UCSD-AML1 (cell line): Measurements from ENCODE around the gene ZNF738.
"Not testable (repeated sequence)": the region's sequence is repeated elsewhere in the genome, so short reads cannot be mapped to it uniquely, and the experiment has no call there.

Experiments
- DNase-seq: peaks from one replicate; lab custom pipeline; 2025; ENCODE audit not compliant: unreplicated experiment; lab: John Stamatoyannopoulos, UW

ZNF738 gene

DNA sequence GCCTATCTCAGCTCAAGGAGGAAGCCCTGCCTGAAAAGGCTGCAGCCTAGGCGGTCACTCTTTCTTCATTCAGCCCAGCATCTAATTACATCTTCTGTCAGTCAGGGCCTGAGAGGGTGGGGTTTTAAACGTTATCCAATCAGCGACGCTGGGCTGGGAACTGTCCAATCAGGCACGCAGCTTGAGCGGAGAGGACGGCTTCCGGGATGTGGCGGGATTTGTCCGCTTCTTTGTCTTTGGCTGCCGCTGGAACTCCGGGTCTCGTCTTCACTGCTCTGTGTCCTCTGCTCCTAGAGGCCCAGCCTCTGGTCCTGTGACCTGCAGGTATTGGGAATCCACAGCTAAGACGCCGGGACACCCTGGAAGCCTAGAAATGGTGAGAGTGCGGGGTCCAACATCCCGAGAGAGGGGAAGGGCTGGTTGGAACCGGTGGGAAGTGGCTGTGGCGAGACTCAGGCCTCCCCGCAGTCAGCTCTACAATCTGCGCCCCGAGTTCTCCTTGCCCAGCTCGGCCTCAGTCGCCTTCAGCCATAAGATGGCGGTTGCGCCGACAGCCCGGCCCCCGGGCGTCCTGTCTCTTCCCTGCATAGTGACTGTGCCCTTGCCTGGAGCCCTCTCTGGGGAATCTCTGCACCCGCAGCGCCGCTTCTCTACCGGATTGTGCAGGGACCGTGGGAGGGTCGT lies at the start of gene ZNF738:
ZNF738 (plus strand) TSS at position 233 of the 684 bp plus-strand sequence; CDS start at position 374, 141 bp downstream.
- peak; percentile 80 for DNase-seq

DNA sequence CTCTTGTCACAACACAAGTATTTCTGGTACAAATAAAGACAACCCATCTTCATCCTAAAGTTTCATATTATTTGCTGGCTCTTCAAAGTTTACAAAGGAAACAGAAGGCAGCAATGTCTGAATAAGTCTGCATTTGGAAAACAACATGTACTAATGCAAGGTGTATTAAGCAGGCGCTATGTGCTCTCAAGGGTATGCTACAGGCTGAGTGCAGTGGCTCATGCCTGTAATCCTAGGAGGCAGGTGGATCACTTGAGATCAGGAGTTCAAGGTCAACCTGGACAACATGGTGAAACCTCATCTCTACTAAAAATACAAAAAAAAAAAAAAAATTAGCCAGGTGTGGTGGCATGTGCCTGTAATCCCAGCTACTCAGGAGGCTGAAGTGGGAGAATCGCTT lies 46.0 kb upstream of the ZNF738 start:
- not testable (repeated sequence) for DNase-seq

DNA sequence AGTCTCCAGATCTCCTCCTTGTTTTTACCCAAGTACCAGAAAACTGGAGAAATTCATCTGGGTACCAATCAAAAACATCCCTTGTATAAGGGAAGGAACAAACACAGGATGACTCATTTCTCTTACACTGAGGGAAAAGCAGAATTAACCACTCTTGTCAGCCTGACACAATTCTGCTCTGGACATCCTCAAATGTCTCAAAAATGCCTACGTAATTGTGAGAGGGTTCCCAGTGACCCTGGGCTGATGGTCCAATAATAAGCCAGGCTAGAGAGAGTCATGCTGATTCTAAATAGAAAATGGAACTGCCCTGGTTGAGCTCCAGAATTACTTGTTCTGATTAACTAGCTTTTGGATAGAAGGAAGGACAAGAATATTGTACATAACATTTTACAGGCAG lies 44.1 kb upstream of the ZNF738 start:
- DNase-seq: no peak

DNA sequence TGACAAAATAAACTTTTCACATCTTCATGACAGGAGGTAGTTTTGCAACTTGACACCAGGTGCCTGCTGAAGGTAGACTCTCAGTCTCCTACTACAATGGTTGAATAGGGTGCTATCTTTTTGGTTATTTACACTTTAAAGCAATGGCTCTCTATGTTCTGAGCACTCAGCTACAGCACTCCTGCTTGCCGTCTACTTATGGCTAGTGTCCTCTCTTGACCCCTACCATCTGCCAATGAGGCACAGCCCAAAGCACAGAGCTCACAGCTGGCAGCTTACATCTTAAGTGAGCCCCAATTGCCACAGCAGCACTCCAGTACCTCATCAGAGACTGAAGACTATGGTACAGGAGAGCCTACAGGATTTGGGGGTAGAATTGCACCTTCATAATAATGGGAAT lies 41.0 kb upstream of the ZNF738 start:
- no peak for DNase-seq

DNA sequence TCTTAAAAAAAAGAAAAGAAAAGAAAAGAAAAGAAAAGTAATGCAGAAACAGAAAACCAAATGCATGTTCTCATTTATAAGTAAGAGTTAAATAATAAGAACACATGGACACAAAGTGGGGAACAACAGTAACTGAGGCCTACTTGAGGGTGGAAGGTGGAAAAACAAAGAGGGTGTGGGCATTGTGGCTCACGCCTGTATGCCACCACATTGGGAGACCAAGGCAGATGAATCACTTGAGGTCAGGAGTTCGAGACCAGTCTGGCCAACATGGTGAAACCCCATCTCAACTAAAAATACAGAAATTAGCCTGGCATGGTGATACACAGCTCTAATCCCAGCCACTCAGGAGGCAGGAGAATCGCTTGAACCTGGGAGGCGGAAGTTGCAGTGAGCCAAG lies 37.7 kb upstream of the ZNF738 start:
- no peak for DNase-seq

DNA sequence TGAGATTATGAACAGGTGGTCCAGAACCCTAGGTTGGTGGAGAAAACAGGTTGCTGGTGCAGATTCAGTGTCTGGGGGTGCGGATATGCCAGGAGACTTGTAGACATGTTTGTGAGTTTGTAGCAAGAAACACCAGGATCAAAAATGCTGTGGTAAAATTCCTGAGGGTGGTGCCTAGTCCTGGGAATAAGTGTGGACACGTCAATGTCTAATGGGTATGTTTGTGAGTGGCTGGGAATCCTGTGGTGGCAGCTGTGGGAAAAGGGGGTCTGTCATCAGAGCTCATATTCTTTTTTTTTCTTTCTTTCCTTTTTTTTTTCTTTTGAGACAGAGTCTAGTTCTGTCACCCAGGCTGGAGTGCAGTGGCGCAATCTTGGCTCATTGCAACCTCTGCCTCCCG lies 36.8 kb upstream of the ZNF738 start:
- DNase-seq: no peak

DNA sequence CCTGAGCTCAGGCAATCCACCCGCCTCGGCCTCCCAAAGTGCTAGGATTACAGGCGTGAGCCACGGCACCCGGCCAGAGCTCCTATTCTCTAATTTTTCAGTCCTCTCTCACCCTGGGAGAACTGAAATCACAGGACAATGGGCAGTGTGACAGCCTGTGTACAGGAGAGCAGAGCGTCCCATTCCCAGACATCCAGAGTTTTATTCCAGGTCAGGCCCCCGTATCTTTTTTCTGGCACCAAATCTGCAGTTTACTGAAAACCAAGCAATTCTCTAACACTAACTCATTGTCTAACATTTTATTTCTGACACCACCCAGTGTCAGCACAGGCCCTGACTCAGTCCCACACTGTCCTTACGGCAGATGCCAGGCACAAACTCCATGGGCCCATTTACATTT lies 36.3 kb upstream of the ZNF738 start:
- DNase-seq: no peak

DNA sequence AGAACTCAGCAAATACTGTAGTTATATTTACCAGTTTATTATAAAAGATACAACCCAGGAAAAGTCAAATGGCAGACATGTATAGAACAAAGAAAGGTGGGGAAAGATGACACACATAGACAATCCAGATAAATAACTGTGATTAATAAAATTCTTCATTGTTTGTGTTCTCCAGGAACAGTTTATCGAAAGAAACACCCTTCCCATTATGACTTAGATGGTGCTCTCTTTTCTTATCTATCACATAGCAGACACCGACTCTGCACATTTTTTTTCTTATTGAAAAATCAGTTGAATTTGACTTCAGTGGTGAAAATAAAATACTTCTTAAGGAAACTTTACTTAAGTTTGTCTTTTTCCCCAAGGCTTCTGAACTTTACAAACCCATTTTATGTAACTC lies 35.8 kb upstream of the ZNF738 start:
- DNase-seq: no peak

DNA sequence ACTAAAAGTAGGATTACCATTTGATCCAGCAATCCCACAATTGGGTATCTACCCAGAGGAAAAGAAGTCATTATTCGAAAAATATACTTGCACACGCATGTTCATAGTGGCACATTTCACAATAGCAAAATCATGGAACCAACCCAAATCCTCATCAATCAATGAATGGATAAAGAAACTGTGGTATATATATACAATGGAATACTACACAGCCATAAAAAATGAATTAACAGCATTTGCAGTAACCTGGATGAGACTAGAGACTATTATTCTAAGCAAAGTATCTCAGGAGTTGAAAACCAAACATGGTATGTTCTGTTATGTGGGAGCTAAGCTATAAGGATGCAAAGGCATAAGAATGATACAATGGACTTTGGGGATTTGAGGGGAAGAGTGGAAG lies 32.6 kb upstream of the ZNF738 start:
- DNase-seq: no peak

DNA sequence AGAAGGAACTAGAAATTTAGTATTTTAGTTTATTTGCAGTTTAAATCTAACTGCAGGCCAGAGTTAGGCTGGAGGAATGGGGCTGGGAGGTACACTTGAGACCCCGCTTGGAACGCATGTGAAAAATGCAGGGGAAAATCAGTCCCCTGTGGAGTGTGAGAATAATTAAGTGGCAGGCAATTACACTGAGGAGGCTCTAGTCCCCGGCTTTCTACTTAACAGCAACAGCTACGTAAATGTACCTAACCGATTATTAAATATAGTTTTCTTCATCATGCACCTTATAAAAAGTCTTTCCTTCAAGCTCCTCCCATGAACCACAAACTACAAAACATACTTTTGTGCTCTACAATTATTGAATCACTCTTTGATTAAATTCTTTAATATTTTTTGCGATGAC lies 30.4 kb upstream of the ZNF738 start:
- no peak for DNase-seq

DNA sequence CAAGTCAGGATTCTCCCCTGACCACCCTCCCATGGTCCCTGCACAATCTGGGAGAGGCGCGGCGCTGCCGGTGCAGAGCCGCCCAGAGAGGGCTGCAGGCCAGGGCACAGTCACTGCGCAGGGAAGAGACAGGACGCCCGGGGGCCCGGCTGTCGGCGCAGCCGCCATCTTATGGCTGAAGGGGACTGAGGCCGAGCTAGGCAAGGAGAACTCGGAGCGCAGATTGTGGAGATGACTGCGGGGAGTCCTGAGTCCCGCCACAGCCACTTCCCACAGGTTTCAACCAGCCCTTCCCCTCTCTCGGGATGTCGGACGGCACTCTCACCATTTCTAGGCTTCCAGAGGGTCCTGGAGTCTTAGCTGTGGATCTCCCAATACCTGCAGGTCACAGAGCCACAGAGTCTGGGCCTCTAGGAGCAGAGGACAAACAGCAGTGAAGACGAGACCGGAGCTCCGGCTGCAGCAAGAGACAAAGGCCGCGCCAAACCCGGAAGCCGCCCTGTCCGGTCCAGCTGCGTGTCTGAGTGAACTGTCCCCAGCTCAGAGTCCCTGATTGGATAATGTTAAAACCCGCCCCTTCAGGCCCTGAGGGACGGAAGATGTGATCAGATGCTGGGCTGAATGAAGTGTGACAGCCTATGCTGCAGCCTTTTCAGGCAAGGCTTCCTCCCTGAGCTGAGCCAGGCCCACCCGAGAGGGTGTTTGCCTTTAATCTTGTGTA lies 29.8 kb upstream of the ZNF738 start, which contains the start of gene ZNF708:
ZNF708 (minus strand) TSS at position 526 of the 721 bp plus-strand sequence; CDS start at position 328, 198 bp downstream.
- DNase-seq: peak; percentile 85

DNA sequence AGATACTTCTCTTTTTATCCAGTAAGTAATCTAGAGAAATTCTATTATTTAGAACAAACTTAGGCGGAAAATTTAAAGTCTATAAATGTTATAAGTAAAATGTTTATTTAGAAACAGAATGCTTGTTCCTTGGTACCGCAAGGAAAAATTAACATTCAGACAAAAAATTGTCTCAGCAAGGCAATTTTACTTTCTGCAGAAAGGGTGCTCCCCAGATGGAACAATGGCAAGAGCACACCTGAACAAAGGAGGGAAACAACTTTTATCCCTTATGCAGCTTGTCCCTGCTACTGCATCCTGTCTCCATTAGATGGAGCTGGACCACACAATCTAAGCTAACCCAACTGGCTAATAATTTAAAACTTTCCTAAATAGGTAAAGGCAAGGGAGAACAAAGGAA lies 23.1 kb upstream of the ZNF738 start:
- no peak for DNase-seq

DNA sequence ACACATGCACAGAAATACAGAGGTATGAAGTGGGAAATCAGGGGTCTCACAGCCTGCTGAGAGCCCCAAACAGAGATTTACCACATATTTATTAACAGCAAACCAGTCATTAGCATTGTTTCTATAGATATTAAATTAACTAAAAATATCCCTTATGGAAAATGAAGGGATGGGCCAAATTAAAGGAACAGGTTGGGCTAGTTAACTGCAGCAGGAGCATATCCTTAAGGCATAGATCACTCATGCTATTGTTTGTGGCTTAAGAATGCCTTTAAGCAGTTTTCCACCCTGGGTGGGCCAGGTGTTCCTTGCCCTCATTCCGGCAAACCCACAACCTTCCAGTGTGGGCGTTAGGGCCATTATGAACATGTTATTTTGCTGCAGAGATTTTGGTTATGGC lies 14.0 kb upstream of the ZNF738 start:
- not testable (repeated sequence) for DNase-seq

DNA sequence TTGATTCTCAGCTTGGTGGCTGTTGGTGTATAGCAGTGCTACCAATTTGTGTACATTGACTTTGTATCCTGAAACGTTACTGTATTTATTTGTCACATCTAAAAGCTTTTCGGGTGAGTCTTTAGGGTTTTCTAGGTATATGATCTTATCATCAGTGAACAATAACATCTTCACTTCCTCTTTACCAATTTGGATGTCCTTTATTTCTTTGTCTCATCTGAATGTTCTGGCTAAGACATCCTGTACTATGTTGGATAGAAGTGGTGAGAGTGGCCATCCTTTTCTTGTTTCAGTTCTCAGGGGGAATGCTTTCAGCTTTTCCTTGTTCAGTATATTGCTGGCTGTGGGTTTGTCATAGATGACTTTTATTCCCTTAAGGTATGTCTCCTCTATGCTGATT lies 6.0 kb upstream of the ZNF738 start:
- DNase-seq: no peak

DNA sequence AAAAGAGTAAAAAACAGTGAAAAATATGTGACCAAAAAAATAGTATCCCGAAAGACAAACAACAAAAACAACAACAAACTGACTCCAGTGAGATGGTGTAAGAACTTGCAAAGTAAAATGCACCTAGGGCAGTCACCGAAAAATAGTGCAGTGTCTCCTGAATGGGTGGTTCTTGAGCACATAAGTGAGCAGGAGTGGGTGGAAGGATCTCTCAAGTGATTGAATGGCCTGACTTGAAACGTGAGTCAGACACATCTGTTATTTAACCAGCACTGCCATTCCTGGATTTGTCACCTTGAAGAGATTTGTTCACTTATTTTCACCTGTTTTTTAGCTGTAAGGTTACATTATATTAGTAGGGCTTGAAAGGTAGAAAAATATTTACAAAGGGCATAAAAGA lies 3.5 kb downstream of the ZNF738 start:
- no peak for DNase-seq

DNA sequence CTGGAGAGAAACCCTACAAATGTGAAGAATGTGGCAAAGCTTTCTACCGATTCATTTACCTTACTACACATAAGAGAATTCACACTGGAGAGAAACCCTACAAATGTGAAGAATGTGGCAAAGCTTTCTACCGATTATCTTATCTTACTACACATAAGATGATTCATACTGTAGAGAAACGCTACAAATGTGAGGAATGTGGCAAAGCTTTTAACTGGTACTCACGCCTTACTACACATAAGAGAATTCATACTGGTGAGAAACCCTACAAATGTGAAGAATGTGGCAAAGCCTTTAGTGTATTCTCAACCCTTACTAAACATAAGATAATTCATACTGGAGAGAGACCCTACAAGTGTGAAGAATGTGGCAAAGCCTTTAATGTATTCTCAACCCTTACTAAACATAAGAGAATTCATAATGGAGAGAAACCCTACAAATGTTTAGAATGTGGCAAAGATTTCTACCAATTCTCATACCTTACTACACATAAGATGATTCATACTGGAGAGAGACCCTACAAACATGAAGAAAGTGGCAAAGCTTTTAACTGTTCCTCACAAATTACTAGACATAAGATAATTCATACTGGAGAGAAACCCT lies 25.3 kb downstream of the ZNF738 start:
- DNase-seq: no peak

DNA sequence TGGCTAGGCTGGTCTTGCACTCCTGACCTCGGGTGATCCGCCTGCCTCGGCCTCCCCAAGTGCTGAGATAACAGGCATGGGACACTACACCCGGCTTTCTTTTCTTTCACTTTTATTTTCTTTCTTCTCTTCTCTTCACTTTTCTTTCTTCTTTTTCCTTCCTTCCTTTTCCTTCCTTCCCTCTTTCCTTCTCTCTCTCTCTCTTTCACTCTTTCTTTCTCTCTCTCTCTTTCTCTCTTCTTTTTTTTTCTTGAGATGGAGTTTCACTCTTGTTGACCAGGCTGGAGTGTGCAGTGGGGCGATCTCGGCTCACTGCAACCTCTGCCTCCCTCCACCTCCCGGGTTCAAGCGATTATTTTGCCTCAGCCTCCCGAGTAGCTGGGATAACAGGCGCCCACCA lies 37.3 kb downstream of the ZNF738 start:
- no peak for DNase-seq

DNA sequence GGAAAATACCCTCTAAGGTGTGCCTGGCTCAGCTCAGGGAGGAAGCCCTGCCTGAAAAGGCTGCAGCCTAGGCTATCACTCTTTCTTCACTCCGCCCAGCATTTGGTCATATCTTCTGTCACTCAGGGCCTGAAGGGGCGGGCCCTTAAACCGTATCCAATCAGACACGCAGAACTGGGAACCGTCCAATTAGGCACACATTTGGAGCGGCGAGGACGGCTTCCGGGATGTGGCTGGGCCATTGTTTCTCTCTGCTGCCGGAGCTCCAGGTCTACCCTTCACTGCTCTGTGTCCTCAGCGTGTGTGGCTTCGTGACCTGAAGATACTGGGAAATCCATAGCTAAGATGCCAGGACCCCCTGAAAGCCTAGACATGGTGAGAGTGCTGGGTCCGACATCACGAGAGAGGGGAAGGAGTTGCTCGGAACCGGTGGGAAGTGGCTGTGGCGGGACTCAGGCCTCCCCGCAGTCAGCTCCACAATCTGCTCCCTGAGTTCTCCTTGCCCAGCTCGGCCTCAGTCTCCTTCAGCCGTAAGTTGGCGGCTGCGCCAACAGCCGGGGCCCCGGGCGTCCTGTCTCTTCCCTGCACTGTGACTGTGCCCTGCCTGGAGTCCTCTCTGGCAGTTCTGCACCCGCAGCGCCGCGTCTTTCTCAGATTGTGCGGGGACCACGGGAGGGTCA lies 38.2 kb downstream of the ZNF738 start, which contains the start of gene ZNF493:
ZNF493 (plus strand) TSS at position 241 of the 680 bp plus-strand sequence; CDS start at position 346, 105 bp downstream.
- DNase-seq: peak; percentile 80

DNA sequence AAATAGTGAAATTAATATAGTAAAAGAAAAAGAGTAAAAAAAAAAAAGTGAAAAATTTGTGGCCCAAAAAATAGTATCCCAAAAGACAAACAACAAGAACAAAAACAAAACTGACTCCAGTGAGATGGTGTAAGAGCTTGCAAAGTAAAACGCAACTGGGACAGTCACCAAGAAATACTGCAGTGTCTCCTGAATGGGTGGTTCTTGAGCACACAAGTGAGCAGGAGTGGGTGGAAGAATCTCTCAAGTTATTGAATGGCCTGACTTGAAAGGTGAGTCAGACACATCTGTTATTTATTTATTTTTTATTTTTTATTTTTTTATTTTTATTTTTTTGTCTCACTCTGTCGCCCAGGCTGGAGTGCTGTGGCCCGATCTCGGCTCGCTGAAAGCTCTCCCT lies 40.1 kb downstream of the ZNF738 start:
- no peak for DNase-seq

DNA sequence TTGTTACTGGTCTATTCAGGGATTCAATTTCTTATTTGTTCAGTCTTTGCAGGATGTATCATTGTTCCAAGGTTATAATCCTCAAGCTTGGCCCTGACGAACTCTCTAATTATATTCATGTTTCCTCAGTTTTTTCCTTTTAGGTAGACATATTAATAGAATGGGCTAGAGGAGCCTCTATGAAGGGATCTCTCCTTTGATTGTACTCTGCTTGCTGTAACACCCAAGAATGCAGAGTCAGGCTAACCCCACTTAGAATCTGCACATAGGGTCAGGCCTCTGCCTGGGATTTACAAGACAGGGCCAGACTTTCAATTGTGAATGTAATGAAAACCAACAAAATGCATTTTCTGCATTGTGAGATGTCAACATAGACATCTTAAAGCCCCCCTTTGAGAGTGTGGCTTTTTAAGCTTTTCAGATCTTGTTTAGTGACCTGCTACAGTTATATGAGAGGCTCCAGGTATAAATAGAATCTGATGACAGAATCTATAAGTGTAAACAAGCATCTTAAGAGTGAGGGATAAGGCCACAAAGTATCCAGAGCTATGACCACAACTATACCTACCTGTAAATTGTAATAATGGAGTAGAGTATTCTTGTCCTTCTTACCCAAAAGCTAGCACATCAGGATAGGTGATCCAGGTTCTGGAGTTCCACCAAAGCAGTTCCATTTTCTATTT lies 43.6 kb downstream of the ZNF738 start:
- no peak for DNase-seq

DNA sequence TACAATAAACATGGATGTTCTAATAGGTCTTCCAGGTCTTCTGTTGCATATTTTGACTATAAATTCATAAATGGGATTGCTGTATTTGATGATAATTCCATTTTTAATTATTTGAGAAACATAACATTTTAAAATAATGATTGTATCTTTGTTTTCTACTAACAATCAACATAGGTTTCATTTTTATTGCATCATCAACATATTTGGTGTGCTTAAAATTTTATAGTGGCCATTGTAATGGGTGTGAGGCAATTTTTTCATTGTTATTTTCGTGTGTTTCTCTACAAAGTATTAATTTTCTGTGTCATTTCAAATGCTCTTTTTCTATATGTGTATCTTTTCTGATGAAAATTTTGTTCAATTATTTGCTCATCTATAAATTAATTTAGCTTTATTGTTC lies 51.4 kb downstream of the ZNF738 start:
- no peak for DNase-seq
